Adrenal gland (tissue), 12 donors: ENCODE results near the gene DCAF6. TPM values are rescaled to one million over a fixed set of nuclear protein-coding genes. Genes with fewer than 3 reads are reported as not detected.

Experiments
- DNase-seq, 7 donors: peaks; one replicate each; pipeline ENCODE4 v3.0.0-alpha.2; 2019 to 2020
- H3K27ac ChIP-seq, 5 donors: fragments of 200-600 bp; sonication (generic) in 4 of 5; 1 replicate in 3 of 5; 2 replicates in 2 of 5; pipeline versions ENCODE4 v1.5.1 to v1.8.0; 2016 to 2020; ENCODE audit warnings: mild to moderate bottlenecking in 1 of 5
- H3K27me3 ChIP-seq: fragments of 200-600 bp; 2 replicates; pipeline ENCODE4 v1.8.0; 2021
- H3K36me3 ChIP-seq, 2 donors: fragments of 200-600 bp; replicated peaks in 1 of 2; 1 replicate in 1 of 2; 2 replicates in 1 of 2; pipeline versions ENCODE4 v1.5.1 to v1.8.0; 2018 to 2022
- H3K4me1 ChIP-seq, 2 donors: fragments of 200-600 bp; replicated peaks in 1 of 2; 1 replicate in 1 of 2; 2 replicates in 1 of 2; pipeline versions ENCODE4 v1.5.1 to v1.8.0; 2018 to 2021
- H3K4me3 ChIP-seq, 4 donors: fragments of 200-600 bp; sonication (generic) in 3 of 4; one replicate each; pipeline ENCODE4 v1.5.1; 2016 to 2018
- H3K9me3 ChIP-seq, 3 donors: fragments of 200-600 bp; sonication (generic) in 1 of 3; replicated peaks in 1 of 3; 1 replicate in 2 of 3; 2 replicates in 1 of 3; pipeline versions ENCODE4 v1.5.1 to v1.8.0; 2016 to 2021
- POLR2A ChIP-seq, 2 donors: fragments of 450-650 bp; IDR thresholded peaks; one replicate each; pipeline ENCODE4 v1.6.1; 2017; ENCODE audit warnings: antibody characterized with exemption in 2 of 2, mild to moderate bottlenecking in 2 of 2, moderate library complexity in 1 of 2
- WGBS, 4 donors: extraction: QIAGEN DNeasy Blood & Tissue Kit in 2 of 4; methylation state at CpG; one replicate each; pipeline versions ENCODE4 v1.1.5 to v1.1.7; 2013 to 2017; 5-methylcytosine and 5-hydroxymethylcytosine counted together
- intact Hi-C, 2 donors: fragments of 100-400 bp; cut with DNase I; formaldehyde crosslinking; loops; one replicate each; pipeline versions ENCODE4 v1.14.1 to v1.15.0; 2022 to 2023
- polyA plus RNA-seq, 3 donors: library from polyadenylated mRNA; stranded (reverse); fragments of 200-250 nt in 2 of 3; fragments of 350-450 nt in 1 of 3; fragmentation: Illumina TruSeq in 1 of 3; extraction: RNeasy Lipid Tissue Mini Kit (QIAGEN cat#74804) in 1 of 3; gene quantifications; one replicate each; pipeline ENCODE4 v1.2.3, GENCODE V29; 2013 to 2014
- total RNA-seq, 9 donors: library from RNA; depleted of rRNA in 4 of 9; stranded (reverse); fragments of >200 nt in 4 of 9; fragments of 120-200 nt in 1 of 9; fragmentation: NEBNext Ultra II Directional in 1 of 9; extraction: Animal tissue kit (Norgen Biotek cat#: 25700) in 1 of 9; gene quantifications; one replicate each; pipeline versions ENCODE4 v1.1.0 to v1.2.4, GENCODE V29; 2013 to 2023
- TF ChIP-seq, protein P1 (sequence below), 6 experiments: fragments of 450-650 bp in 4 of 6; fragments of 200-600 bp in 2 of 6; sonication (generic) in 1 of 6; IDR thresholded peaks; 1 replicate in 5 of 6; 2 replicates in 1 of 6; pipeline versions ENCODE4 v1.5.1 to v1.8.0; 2016 to 2021; ENCODE audit warnings: antibody characterized with exemption in 6 of 6, mild to moderate bottlenecking in 2 of 6, moderate library complexity in 1 of 6
- donor health status: healthy with polysubstance abuse.
- donor health status: Bipolar disorder and iron deficiency.
- donor health status: DM: yes; HTN: yes; CAD: no.
- donor health status: DM: no; HTN: no; CAD: no.
- donor health status: DM: no; HTN: no; CAD: no.
- donor health status: DM: yes; HTN: yes; CAD: no.

The DCAF6 gene
- total and polyA plus RNA-seq, 12 donors: 46.4 to 160 (median 90.5) TPM

DNA sequence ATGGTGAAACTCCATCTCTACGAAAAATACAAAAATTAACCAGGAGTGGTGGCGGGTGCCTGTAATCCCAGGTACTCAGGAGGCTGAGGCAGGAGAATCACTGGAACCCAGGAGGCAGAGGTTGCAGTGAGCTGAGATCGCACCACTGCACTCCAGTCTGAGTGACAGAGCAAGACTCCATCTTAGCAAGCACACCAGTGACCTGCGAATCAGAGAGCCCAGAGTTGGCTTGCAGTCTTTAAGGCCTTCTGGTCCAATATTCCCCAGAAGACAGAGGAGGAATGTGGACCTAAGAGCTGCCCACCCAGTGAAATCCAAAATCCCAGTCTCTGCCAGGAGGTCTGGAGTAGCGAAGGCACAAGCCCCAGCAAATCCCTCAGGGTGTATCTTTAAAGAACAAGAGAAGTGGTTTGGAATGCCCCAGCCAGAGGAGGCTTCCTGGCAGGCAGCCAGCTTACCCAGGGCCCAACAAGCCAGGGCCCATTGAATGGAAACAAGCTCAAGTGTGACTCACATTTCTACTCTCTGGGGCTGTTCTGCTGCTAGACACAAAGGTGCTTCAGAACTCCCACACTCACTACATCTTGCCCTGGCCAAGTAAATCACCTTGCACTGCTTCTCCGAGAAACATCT, 176.3 kb downstream of the DCAF6 start:
- H3K4me3 ChIP-seq: no peak overlapping the region
- H3K27me3 ChIP-seq: no peaks in the 10 kb centered on the region
- H3K36me3 ChIP-seq: no peaks in the 10 kb centered on the region
- DNase-seq: peak in 5 of 7 donors; percentile 18 to 62 (median 26)
- no peaks in the 10 kb centered on the region for H3K9me3 ChIP-seq
- 93 to 98% (median 96%) methylated on average over 6 of the region's 6 CpGs for WGBS, 4 donors
- H3K27ac ChIP-seq: no peak overlapping the region
- TF ChIP-seq, protein P1, sequence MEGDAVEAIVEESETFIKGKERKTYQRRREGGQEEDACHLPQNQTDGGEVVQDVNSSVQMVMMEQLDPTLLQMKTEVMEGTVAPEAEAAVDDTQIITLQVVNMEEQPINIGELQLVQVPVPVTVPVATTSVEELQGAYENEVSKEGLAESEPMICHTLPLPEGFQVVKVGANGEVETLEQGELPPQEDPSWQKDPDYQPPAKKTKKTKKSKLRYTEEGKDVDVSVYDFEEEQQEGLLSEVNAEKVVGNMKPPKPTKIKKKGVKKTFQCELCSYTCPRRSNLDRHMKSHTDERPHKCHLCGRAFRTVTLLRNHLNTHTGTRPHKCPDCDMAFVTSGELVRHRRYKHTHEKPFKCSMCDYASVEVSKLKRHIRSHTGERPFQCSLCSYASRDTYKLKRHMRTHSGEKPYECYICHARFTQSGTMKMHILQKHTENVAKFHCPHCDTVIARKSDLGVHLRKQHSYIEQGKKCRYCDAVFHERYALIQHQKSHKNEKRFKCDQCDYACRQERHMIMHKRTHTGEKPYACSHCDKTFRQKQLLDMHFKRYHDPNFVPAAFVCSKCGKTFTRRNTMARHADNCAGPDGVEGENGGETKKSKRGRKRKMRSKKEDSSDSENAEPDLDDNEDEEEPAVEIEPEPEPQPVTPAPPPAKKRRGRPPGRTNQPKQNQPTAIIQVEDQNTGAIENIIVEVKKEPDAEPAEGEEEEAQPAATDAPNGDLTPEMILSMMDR (IDR thresholded peaks at IDR 0.05): no peak
- no peak for TF ChIP-seq POLR2A (IDR thresholded peaks at IDR 0.05)
- intact Hi-C loops: no loop called here
- no peaks in the 10 kb centered on the region for H3K4me1 ChIP-seq

DNA sequence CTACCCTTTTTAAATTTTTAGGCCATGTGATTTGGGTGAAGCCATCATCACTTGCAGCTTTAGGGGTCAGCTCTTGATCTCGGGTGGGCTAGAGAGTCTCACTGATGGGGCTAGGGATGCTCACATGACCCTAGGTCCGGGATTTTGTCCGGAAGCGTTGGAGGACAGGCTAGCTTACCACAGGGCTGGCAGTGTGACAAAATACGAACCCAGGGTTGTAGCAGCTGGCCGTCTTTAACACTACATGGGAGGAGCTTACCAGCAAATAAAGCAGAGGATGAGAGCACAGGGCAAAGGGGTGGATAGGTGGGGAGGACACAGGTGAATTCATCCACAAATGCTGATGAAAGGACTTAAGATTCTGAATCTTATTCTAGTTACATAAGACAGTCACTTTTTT, 178.4 kb downstream of the DCAF6 start:
- 50 to 87% (median 74%) methylated on average over 6 of the region's 6 CpGs for WGBS, 4 donors
- Histone ChIP-seq H3K4me1 (no peaks in the 10 kb centered on the region), H3K9me3 (no peaks in the 10 kb centered on the region), H3K36me3 (no peaks in the 10 kb centered on the region), H3K4me3 (no peak overlapping the region), H3K27ac (no peak overlapping the region), H3K27me3 (no peaks in the 10 kb centered on the region)
- intact Hi-C loops: no loop called here
- peak in 1 of 7 donors; percentile 43 for DNase-seq
- no peak for TF ChIP-seq POLR2A (IDR thresholded peaks at IDR 0.05)

DNA sequence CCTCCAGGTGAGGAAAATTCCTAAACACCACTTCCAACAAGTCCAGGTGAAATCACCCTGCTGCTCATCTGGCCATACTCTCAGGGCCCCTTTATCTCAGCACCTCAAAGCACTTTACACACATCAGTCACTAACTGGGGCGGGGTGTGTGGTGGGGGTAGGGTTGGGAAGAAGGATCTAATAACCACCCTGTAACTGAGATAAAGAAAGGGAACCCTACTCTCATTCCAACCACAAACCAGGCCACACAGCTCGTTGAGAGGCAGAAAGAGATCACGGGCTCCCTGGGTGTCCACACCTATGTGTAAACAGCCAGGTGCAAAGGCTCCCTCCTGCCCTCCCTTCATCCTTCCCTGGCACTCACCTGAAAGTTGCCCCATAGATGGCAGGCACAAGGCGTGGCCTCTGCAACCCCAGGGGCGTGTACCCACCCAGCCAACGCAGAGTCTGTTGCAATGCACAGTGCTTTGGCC, 179.9 kb downstream of the DCAF6 start:
- no peak overlapping the region for H3K27ac ChIP-seq
- no peak for TF ChIP-seq POLR2A (IDR thresholded peaks at IDR 0.05)
- TF ChIP-seq, protein P1 (IDR thresholded peaks at IDR 0.05): no peak
- DNase-seq: peak in 1 of 7 donors; percentile 15
- intact Hi-C loops: no loop called here
- H3K4me3 ChIP-seq: no peak overlapping the region
- no peaks in the 10 kb centered on the region for H3K27me3 ChIP-seq
- no peaks in the 10 kb centered on the region for H3K36me3 ChIP-seq
- H3K9me3 ChIP-seq: no peaks in the 10 kb centered on the region
- 86 to 94% (median 90%) methylated on average over 6 of the region's 6 CpGs for WGBS, 4 donors
- no peaks in the 10 kb centered on the region for H3K4me1 ChIP-seq

DNA sequence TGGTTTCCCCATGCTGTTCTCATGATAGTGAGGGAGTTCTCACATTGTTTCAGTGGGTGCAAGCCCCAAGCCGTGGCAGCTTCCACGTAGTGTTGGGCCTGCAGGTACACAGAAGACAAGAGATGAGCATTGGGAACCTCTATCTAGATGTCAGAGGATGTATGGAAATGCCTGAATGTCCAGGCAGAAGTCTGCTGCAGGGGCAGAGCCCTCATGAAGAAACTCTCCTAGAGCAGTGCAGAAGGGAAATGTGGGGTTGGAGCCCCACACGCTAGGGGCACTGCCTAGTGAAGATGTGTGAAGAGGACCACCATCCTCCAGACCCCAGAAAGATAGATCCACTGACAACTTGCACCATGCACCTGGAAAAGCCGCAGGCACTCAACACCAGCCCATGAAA, 183.3 kb downstream of the DCAF6 start:
- DNase-seq: no peak
- no peaks in the 10 kb centered on the region for H3K36me3 ChIP-seq
- no peaks in the 10 kb centered on the region for H3K9me3 ChIP-seq
- no peak for TF ChIP-seq POLR2A (IDR thresholded peaks at IDR 0.05)
- no peak overlapping the region for H3K27ac ChIP-seq
- H3K27me3 ChIP-seq: no peaks in the 10 kb centered on the region
- WGBS, 4 donors: 88 to 97% (median 96%) methylated on average over 3 to 4 of the region's 4 CpGs
- H3K4me3 ChIP-seq: no peak overlapping the region
- intact Hi-C loops: no loop called here
- H3K4me1 ChIP-seq: no peaks in the 10 kb centered on the region

DNA sequence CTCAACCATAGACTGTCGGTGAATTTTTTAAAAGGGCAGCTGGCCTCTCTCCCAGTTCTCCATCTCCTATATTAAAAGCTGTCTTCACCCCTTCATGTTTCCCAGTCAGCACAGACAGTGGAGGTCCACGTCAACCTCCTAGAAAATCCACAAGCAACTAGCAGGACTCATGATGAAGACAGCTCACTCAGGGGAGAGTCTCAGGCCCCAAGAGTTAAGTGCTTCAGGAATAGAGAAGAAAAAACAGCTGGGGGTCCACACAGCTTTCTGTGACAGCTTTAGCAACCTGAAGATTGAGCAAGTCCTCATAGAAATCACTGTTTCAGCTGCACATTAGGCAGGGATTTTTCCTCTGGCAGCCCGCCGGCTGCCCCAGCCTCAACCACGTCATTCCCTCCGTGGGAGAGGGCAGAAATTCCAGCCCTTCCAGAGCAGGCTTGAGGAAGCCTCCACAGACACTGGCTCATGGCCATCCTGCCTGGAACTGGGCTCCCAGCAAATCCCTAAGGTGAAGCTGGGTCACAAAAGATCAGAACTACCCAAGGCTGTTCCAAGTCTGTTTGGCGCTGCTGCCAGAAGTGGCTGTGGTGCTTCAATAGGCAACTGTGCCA, 185.0 kb downstream of the DCAF6 start:
- no peaks in the 10 kb centered on the region for H3K36me3 ChIP-seq
- intact Hi-C loops: no loop called here
- no peaks in the 10 kb centered on the region for H3K9me3 ChIP-seq
- 58 to 73% (median 66%) methylated on average over 6 to 7 of the region's 7 CpGs for WGBS, 4 donors
- H3K4me3 ChIP-seq: no peak overlapping the region
- peak overlapping the region in 2 of 5 donors; percentile 44 to 62 for H3K27ac ChIP-seq
- TF ChIP-seq, protein P1 (IDR thresholded peaks at IDR 0.05): no peak
- no peak for TF ChIP-seq POLR2A (IDR thresholded peaks at IDR 0.05)
- H3K4me1 ChIP-seq: no peaks in the 10 kb centered on the region
- no peaks in the 10 kb centered on the region for H3K27me3 ChIP-seq
- peak in 6 of 7 donors; percentile 34 to 75 (median 50) for DNase-seq
